ENCODE results near the gene NLRC5.

NLRC5 gene

GRCh38 chr16:57128771-57129389 lies 139.5 kb downstream of the NLRC5 start:
- H3K4me3 ChIP-seq (ENCODE audit: low read depth, low read length) = no peak overlapping the region
- no peaks in the 10 kb centered on the region for H3K27me3 ChIP-seq (ENCODE audit: insufficient read depth, low read length)
- no peaks in the 10 kb centered on the region for H3K4me1 ChIP-seq (ENCODE audit: control insufficient read depth, insufficient read depth, low read length, unreplicated experiment)
- no peaks in the 10 kb centered on the region for H3K79me2 ChIP-seq (ENCODE audit: control insufficient read depth, insufficient read depth, low read length, unreplicated experiment)
- H3K27ac ChIP-seq (ENCODE audit: low read depth, low read length) = no peak overlapping the region
- H3K36me3 ChIP-seq (ENCODE audit: insufficient read depth, low read length) = no peaks in the 10 kb centered on the region
- no peak overlapping the region for H2AFZ ChIP-seq (ENCODE audit: low read length, unreplicated experiment)

- Histone ChIP-seq H3K79me2 (ENCODE audit: control insufficient read depth, insufficient read depth, low read length, unreplicated experiment) (no peaks in the 10 kb centered on the region), H3K27ac (ENCODE audit: low read depth, low read length) (no peak overlapping the region), H3K4me3 (ENCODE audit: low read depth, low read length) (no peak overlapping the region), H3K27me3 (ENCODE audit: insufficient read depth, low read length) (no peaks in the 10 kb centered on the region), H3K4me1 (ENCODE audit: control insufficient read depth, insufficient read depth, low read length, unreplicated experiment) (no peaks in the 10 kb centered on the region), H2AFZ (ENCODE audit: low read length, unreplicated experiment) (no peak overlapping the region), H3K36me3 (ENCODE audit: insufficient read depth, low read length) (no peaks in the 10 kb centered on the region)
Measured at GRCh38 chr16:57130950-57131321, 141.6 kb downstream of the NLRC5 start.

GRCh38 chr16:57131351-57131970 lies 142.1 kb downstream of the NLRC5 start:
- no peaks in the 10 kb centered on the region for H3K27me3 ChIP-seq (ENCODE audit: insufficient read depth, low read length)
- no peak overlapping the region for H2AFZ ChIP-seq (ENCODE audit: low read length, unreplicated experiment)
- no peak overlapping the region for H3K27ac ChIP-seq (ENCODE audit: low read depth, low read length)
- no peaks in the 10 kb centered on the region for H3K36me3 ChIP-seq (ENCODE audit: insufficient read depth, low read length)
- no peak overlapping the region for H3K4me3 ChIP-seq (ENCODE audit: low read depth, low read length)
- H3K79me2 ChIP-seq (ENCODE audit: control insufficient read depth, insufficient read depth, low read length, unreplicated experiment) = no peaks in the 10 kb centered on the region
- no peaks in the 10 kb centered on the region for H3K4me1 ChIP-seq (ENCODE audit: control insufficient read depth, insufficient read depth, low read length, unreplicated experiment)

GRCh38 chr16:57132470-57132869 lies 143.1 kb downstream of the NLRC5 start:
- no peaks in the 10 kb centered on the region for H3K4me1 ChIP-seq (ENCODE audit: control insufficient read depth, insufficient read depth, low read length, unreplicated experiment)
- H3K4me3 ChIP-seq (ENCODE audit: low read depth, low read length) = no peak overlapping the region
- H3K36me3 ChIP-seq (ENCODE audit: insufficient read depth, low read length) = no peaks in the 10 kb centered on the region
- H3K79me2 ChIP-seq (ENCODE audit: control insufficient read depth, insufficient read depth, low read length, unreplicated experiment) = no peaks in the 10 kb centered on the region
- H3K27me3 ChIP-seq (ENCODE audit: insufficient read depth, low read length) = no peaks in the 10 kb centered on the region
- no peak overlapping the region for H3K27ac ChIP-seq (ENCODE audit: low read depth, low read length)
- no peak overlapping the region for H2AFZ ChIP-seq (ENCODE audit: low read length, unreplicated experiment)

- H3K27ac ChIP-seq (ENCODE audit: low read depth, low read length) = no peak overlapping the region
- no peaks in the 10 kb centered on the region for H3K79me2 ChIP-seq (ENCODE audit: control insufficient read depth, insufficient read depth, low read length, unreplicated experiment)
- H3K27me3 ChIP-seq (ENCODE audit: insufficient read depth, low read length) = no peaks in the 10 kb centered on the region
- no peak overlapping the region for H2AFZ ChIP-seq (ENCODE audit: low read length, unreplicated experiment)
- H3K4me3 ChIP-seq (ENCODE audit: low read depth, low read length) = no peak overlapping the region
- H3K4me1 ChIP-seq (ENCODE audit: control insufficient read depth, insufficient read depth, low read length, unreplicated experiment) = no peaks in the 10 kb centered on the region
- no peaks in the 10 kb centered on the region for H3K36me3 ChIP-seq (ENCODE audit: insufficient read depth, low read length)
Measured at GRCh38 chr16:57133031-57133430, 143.7 kb downstream of the NLRC5 start.

All from ACC112 (cell line).